ENCODE measurements around the gene STAC2. TPM values are rescaled to one million over a fixed set of nuclear protein-coding genes. Genes with fewer than 3 reads are reported as not detected.
A peak's percentile ranks its signal among the peaks of the same experiment; 100 is the strongest.

Gene STAC2
- total RNA-seq, 4 donors from 2014 or later = 0.18 to 0.19 TPM; not detected in 2

DNA sequence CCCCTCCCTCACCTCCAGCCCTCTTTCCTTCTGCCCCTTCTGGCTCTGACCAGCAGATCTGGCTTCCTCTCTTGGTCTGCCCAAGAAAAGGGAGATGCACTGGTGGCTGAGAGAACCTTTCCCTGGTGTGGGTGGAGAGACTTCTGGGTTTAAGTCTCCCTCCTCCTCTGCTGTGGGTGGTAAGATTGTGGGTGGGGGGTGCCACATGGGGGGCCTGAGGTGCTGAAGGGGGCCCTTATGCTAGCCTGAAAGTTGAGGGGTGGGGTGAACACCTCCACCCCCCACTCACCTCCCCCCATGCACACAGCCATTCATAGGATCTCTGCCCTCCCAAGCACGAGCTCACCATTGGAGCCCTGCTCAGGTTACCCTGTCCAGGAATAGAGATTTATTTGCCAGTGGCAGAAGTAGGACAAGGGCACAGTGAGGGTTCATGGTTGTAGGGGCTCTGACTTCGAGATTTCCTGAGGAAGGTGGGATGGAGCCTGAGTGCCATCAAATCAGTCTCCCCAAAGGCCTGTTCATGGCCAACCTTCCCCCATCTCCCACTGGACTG is 1.7 kb upstream of the STAC2 start:
- Histone ChIP-seq H3K27me3 (peaks cover 15 to 97% (median 21%) of the 10 kb centered on the region in 4 donors), H3K9me3 (no peaks in the 10 kb centered on the region), H3K4me3 (no peak overlapping the region), H3K27ac (no peak overlapping the region), H3K4me1 (peaks cover 22 to 48% (median 24%) of the 10 kb centered on the region in 3 donors), H3K36me3 (no peaks in the 10 kb centered on the region)
- WGBS, 2 donors = 66 to 77% methylated on average over 2 of the region's 2 CpGs
- intact Hi-C loops (cut with DNase I) = no loop called here
- no peak for DNase-seq
- TF ChIP-seq POLR2A (IDR thresholded peaks at IDR 0.05) = no peak
- TF ChIP-seq, protein P1, sequence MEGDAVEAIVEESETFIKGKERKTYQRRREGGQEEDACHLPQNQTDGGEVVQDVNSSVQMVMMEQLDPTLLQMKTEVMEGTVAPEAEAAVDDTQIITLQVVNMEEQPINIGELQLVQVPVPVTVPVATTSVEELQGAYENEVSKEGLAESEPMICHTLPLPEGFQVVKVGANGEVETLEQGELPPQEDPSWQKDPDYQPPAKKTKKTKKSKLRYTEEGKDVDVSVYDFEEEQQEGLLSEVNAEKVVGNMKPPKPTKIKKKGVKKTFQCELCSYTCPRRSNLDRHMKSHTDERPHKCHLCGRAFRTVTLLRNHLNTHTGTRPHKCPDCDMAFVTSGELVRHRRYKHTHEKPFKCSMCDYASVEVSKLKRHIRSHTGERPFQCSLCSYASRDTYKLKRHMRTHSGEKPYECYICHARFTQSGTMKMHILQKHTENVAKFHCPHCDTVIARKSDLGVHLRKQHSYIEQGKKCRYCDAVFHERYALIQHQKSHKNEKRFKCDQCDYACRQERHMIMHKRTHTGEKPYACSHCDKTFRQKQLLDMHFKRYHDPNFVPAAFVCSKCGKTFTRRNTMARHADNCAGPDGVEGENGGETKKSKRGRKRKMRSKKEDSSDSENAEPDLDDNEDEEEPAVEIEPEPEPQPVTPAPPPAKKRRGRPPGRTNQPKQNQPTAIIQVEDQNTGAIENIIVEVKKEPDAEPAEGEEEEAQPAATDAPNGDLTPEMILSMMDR (IDR thresholded peaks at IDR 0.05) = no peak

DNA sequence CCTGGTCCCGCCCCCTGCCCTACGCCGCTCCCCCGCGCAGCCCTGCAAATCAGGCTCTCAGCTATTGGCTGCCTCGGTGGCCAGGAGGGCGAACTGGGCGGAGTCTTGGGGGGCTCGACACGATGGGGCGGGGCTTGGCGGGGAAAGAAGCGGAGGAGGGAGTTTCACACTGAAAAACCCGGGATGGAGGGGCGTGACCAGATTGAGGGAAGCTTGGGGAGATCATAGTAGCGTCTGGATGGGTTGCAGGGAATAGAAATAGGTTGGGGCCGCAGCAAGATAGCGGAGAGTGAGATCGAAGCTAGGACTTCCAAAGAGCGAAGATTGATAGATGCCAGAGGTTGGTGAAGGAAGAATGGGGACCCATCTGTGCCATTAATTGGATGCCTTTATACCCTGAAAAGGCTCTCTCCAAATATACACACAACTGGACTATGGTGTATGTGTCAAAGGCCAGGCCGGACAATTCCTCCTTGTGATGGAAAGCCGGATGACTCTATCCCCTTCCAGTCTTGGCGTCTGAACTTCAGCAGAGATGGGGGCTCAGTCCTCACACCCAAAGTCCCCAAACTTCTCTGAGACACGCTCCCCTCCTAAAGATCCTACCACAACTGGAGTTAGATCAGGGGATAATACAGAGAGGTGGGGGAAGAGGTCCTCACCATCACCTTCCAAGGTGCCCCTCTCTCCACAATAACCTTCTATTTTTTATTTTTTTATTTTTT is 376 bp upstream of the STAC2 start:
- no peak for DNase-seq
- intact Hi-C loops (cut with DNase I) = no loop called here
- Histone ChIP-seq H3K27ac (no peak overlapping the region), H3K9me3 (no peaks in the 10 kb centered on the region), H3K27me3 (peaks cover 8 to 92% (median 21%) of the 10 kb centered on the region in 4 donors), H3K36me3 (no peaks in the 10 kb centered on the region), H3K4me3 (peak overlapping the region in 3 of 4 donors; percentile 28 to 66 (median 48)), H3K4me1 (peaks cover 18 to 35% (median 18%) of the 10 kb centered on the region in 3 donors)
- WGBS, 2 donors = 15 to 18% methylated on average over 16 to 19 of the region's 24 CpGs
- TF ChIP-seq POLR2A (IDR thresholded peaks at IDR 0.05) = no peak
- TF ChIP-seq, protein P1 (IDR thresholded peaks at IDR 0.05) = no peak

DNA sequence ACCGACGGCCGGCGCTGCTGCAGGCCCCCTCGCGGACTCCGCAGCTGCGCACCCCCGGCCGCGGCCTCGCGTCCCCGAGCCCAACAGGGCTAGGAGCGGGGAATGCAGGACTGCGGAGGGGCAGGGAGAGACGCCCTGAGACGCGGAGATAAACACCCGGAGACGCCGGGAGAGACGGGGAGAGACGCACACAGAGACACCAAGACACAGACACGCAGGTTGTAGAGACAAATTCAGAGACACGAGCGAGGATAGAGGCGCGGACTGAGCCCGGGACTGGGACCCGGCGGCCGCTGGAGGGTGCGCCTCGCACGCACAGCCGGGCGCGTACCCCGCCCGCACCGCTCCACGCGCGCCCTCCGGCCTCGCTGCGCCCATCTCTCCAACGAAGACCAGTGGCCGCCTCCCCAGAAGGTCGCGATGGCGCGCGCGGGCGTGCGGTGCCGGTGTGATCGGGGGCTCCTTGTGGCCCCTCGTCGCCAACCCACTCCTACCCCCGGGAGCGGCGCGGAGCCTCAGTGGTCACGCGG is 902 bp downstream of the STAC2 start:
- TF ChIP-seq, protein P1 (IDR thresholded peaks at IDR 0.05) = no peak
- TF ChIP-seq POLR2A (IDR thresholded peaks at IDR 0.05) = no peak
- Histone ChIP-seq H3K9me3 (no peaks in the 10 kb centered on the region), H3K4me3 (peak overlapping the region; percentile 4 to 66 (median 38)), H3K4me1 (peaks cover 18 to 34% (median 18%) of the 10 kb centered on the region in 3 donors), H3K27me3 (peaks cover 8 to 85% (median 21%) of the 10 kb centered on the region in 4 donors), H3K36me3 (no peaks in the 10 kb centered on the region), H3K27ac (no peak overlapping the region)
- 0% methylated on average over 12 of the region's 68 CpGs; no CpG with 5 or more reads in 1 of the 2 donors for WGBS, 2 donors
- DNase-seq = no peak
- intact Hi-C loops (cut with DNase I) = no loop called here

DNA sequence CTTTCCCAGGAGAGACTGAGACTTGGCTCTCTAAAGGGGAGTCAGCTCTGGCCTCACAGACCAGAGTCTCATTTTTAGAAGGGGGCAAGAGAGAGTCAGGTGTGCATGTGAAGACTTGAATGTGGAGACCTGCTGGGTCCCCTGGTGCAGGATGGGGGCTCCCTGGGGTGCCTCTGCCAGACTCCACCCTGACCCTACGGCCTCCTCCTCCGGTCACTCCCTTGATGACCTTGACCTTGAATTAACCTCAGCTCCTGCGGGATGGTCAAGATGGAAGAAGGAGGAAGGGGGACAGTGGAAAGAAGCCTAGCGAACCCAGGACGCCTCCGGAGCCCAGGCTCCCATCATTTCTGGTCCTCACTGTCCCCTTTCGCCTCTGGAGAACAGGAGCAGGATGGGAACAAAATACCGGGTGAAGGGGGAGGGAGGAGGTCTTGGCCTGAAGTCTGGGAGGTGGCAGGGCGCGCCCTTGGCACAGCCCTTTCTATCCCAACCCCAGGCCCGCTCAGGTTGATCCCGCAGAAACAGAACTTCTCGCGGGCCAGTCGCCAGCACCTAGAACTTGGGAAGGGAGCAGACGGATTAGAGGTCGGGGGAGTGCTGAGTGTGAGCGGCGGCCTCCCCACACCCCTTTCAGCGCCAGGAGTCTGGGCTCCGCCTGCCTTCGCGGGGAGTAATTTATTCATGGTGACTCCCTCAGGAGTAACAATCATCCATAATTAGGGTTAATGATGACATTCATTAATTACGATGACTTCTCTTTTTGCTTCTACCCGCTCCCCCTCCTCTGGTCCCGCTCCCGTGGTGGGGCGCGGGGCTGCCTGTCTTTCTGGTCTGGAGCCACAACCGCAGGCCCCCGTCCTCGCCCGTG is 1.6 kb downstream of the STAC2 start:
- peaks cover 18 to 33% (median 18%) of the 10 kb centered on the region in 3 donors for H3K4me1 ChIP-seq

More for the DNA sequence above, 1.6 kb downstream of the STAC2 start:
- Histone ChIP-seq H3K36me3 (no peaks in the 10 kb centered on the region), H3K9me3 (no peaks in the 10 kb centered on the region), H3K27me3 (peaks cover 8 to 85% (median 21%) of the 10 kb centered on the region in 4 donors), H3K4me3 (peak overlapping the region in 2 of 4 donors; percentile 48 to 66), H3K27ac (no peak overlapping the region)
- no peak for DNase-seq
- 44 to 51% methylated on average over 17 to 19 of the region's 33 CpGs for WGBS, 2 donors
- TF ChIP-seq, protein P1 (IDR thresholded peaks at IDR 0.05) = no peak
- TF ChIP-seq POLR2A (IDR thresholded peaks at IDR 0.05) = no peak
- intact Hi-C loops (cut with DNase I) = no loop called here

All from esophagus squamous epithelium (tissue), 5 donors.